ENCODE measurements around the gene IL17B.

The IL17B gene
- long read RNA-seq, donor 1, partial matches to known transcripts: 0 of 1 reads
- long read RNA-seq, donor 1, other reads (novel, unspliced or antisense): 0 of 1 reads
- long read RNA-seq, donor 2: 0 reads
- long read RNA-seq, donor 3: 0 reads
- long read RNA-seq, donor 4, partial matches to known transcripts: 0 of 1 reads
- long read RNA-seq, donor 4, other reads (novel, unspliced or antisense): 0 of 1 reads
- long read RNA-seq, donor 5: 0 reads
- long read RNA-seq, donor 6: 0 reads
- long read RNA-seq, donor 7, partial matches to known transcripts: 0 of 2 reads
- long read RNA-seq, donor 7, other reads (novel, unspliced or antisense): 0 of 2 reads
- long read RNA-seq, donor 8, partial matches to known transcripts: 0 of 1 reads
- long read RNA-seq, donor 8, other reads (novel, unspliced or antisense): 0 of 1 reads

- no peak for DNase-seq
Observed at GRCh38 chr5:149379177-149379761, at the start of gene IL17B. Gene IL17B, minus strand, starts transcription at chr5:149379292. Its CDS starts 67 bp downstream, at chr5:149379225.

- no peak for DNase-seq
Observed at GRCh38 chr5:149428032-149428431, 48.9 kb upstream of the IL17B start.

GRCh38 chr5:149427374-149427773 lies 48.3 kb upstream of the IL17B start:
- DNase-seq: no peak

GRCh38 chr5:149426931-149427330 lies 47.8 kb upstream of the IL17B start:
- no peak for DNase-seq

- no peak for DNase-seq
Observed at GRCh38 chr5:149425729-149426128, 46.6 kb upstream of the IL17B start.

- DNase-seq: no peak
Observed at GRCh38 chr5:149424371-149425315, 45.6 kb upstream of the IL17B start.

GRCh38 chr5:149423794-149424268 lies 44.7 kb upstream of the IL17B start:
- peak; percentile 53 for DNase-seq

GRCh38 chr5:149423049-149423793 lies 44.1 kb upstream of the IL17B start:
- DNase-seq: peak; percentile 73

GRCh38 chr5:149422366-149423048 lies 43.4 kb upstream of the IL17B start:
- peak; percentile 77 for DNase-seq

- DNase-seq: no peak
Observed at GRCh38 chr5:149421834-149422233, 42.7 kb upstream of the IL17B start.

GRCh38 chr5:149421372-149421685 lies 42.2 kb upstream of the IL17B start:
- no peak for DNase-seq

GRCh38 chr5:149420545-149421371 lies 41.7 kb upstream of the IL17B start:
- DNase-seq: no peak

- no peak for DNase-seq
Observed at GRCh38 chr5:149419859-149420544, 40.9 kb upstream of the IL17B start.

GRCh38 chr5:149419532-149419858 lies 40.4 kb upstream of the IL17B start:
- DNase-seq: no peak

- no peak for DNase-seq
Observed at GRCh38 chr5:149418910-149419531, 39.9 kb upstream of the IL17B start.

GRCh38 chr5:149417711-149418368 lies 38.7 kb upstream of the IL17B start:
- no peak for DNase-seq

- peak; percentile 56 for DNase-seq
Observed at GRCh38 chr5:149416987-149417710, 38.1 kb upstream of the IL17B start.

Data from right kidney (tissue), 9 donors.